HepG2 (cell line): ENCODE measurements around the gene SMC6.

ENCODE experiments used
- CHD4 ChIP-seq: fragments of 200-600 bp; sonication (generic); IDR thresholded peaks from 2 replicates; pipeline ENCODE4 v1.7.0; 2017; ENCODE audit warnings: mild to moderate bottlenecking, low read length, borderline replicate concordance
- EP300 ChIP-seq, 3 experiments: sonication (generic) in 1 of 3; formaldehyde crosslinking in 1 of 3; IDR thresholded peaks; 2 replicates each; pipeline versions ENCODE4 v1.5.1 to v1.6.1; 2011 to 2020; ENCODE audit warnings: low read depth in 2 of 3, low read length in 2 of 3, borderline replicate concordance in 1 of 3, improper control_type of control experiment in 1 of 3, mild to moderate bottlenecking in 1 of 3, missing genetic modification reagents in 1 of 3, moderate library complexity in 1 of 3
- GABPB1 ChIP-seq: IDR thresholded peaks from 2 replicates; pipeline ENCODE4 v1.6.1; 2016; ENCODE audit warnings: mild to moderate bottlenecking, missing genetic modification reagents, moderate library complexity, missing compliant biosample characterization
- KAT7 ChIP-seq: IDR thresholded peaks from 2 replicates; pipeline ENCODE4 v1.6.1; 2018; ENCODE audit warnings: borderline replicate concordance, missing compliant biosample characterization
- NCOA1 ChIP-seq: sonication (generic); formaldehyde crosslinking; IDR thresholded peaks from 2 replicates; pipeline ENCODE4 v1.9.0; 2021; ENCODE audit warnings: missing genetic modification reagents
- NFIB ChIP-seq: sonication (generic); formaldehyde crosslinking; IDR thresholded peaks from 2 replicates; pipeline ENCODE4 v1.9.0; 2021; ENCODE audit warnings: missing genetic modification reagents, mild to moderate bottlenecking, borderline replicate concordance
- REPIN1 ChIP-seq: sonication (generic); formaldehyde crosslinking; IDR thresholded peaks from 2 replicates; pipeline ENCODE4 v1.8.0; 2022; ENCODE audit warnings: missing genetic modification reagents, low read depth, mild to moderate bottlenecking, borderline replicate concordance
- U2AF1 ChIP-seq: fragments of 200-400 bp; formaldehyde crosslinking; optimal IDR thresholded peaks from 2 replicates; pipeline ENCODE3; 2017; ENCODE audit warnings: mild to moderate bottlenecking, low read depth, low read length
- ZNF678 ChIP-seq: sonication (generic); formaldehyde crosslinking; IDR thresholded peaks from 2 replicates; pipeline ENCODE4 v1.4.0; 2020; ENCODE audit warnings: mild to moderate bottlenecking, missing genetic modification reagents

DNA sequence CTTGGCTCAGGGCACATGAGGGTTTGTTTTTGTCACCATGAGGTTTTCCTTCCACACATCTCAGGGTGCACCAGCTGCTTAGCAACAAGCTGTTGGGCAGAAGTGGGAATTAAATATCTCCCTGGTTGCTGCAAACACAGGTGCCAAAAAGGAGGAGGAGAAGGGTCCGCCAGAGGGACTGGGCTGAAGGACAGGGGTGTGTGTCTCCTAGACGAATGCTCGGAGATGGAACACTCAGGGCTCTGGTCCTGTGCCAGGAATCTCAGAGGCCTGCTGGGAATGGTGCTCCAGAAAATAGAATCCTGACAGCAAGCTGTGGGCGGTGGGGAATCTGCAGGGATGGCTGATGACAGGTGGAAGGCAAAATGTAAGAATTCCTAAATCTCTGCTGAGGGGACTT is 118.6 kb downstream of the SMC6 start:
- TF ChIP-seq NCOA1 (CRISPR knock-in tag), result no peak
- TF ChIP-seq ZNF678 (CRISPR knock-in tag), result no peak
- TF ChIP-seq KAT7 (CRISPR knock-in tag), result no peak
- TF ChIP-seq EP300 (IDR thresholded peaks at IDR 0.05; ENCODE audit: low read depth in 2 of 2, low read length in 2 of 2), result no peak
- no peak for TF ChIP-seq EP300 (CRISPR knock-in tag; IDR thresholded peaks at IDR 0.05; ENCODE audit: borderline replicate concordance)
- no peak for TF ChIP-seq U2AF1
- TF ChIP-seq REPIN1 (CRISPR knock-in tag), result no peak
- TF ChIP-seq CHD4, result no peak
- no peak for TF ChIP-seq NFIB (CRISPR knock-in tag)
- no peak for TF ChIP-seq GABPB1 (CRISPR knock-in tag)
